Uterus (tissue), 4 donors: ENCODE results near the gene CDC42BPA. TPM values are rescaled to one million over a fixed set of nuclear protein-coding genes. Genes with fewer than 3 reads are reported as not detected.

Source experiments
- DNase-seq, 2 donors: peaks; one replicate each; pipeline ENCODE4 v3.0.0-alpha.2; 2019 to 2020
- H3K27ac ChIP-seq, 2 donors: fragments of 200-600 bp; sonication (generic); 1 replicate in 1 of 2; 2 replicates in 1 of 2; pipeline ENCODE4 v1.5.1; 2016 to 2018
- H3K27me3 ChIP-seq, 2 donors: fragments of 200-600 bp; sonication (generic); one replicate each; pipeline ENCODE4 v1.5.1; 2018 to 2019; ENCODE audit warnings: control low read depth in 1 of 2
- H3K36me3 ChIP-seq, 2 donors: fragments of 200-600 bp; sonication (generic); one replicate each; pipeline ENCODE4 v1.5.1; 2019; ENCODE audit warnings: control low read depth in 1 of 2
- H3K4me1 ChIP-seq, 2 donors: fragments of 200-600 bp; sonication (generic); one replicate each; pipeline ENCODE4 v1.5.1; 2018 to 2019; ENCODE audit warnings: control low read depth in 1 of 2
- H3K4me3 ChIP-seq, 2 donors: fragments of 200-600 bp; sonication (generic); 1 replicate in 1 of 2; 2 replicates in 1 of 2; pipeline ENCODE4 v1.5.1; 2018 to 2019; ENCODE audit warnings: mild to moderate bottlenecking in 1 of 2
- H3K9me3 ChIP-seq, 2 donors: fragments of 200-600 bp; sonication (generic); one replicate each; pipeline ENCODE4 v1.5.1; 2019; ENCODE audit warnings: control low read depth in 1 of 2
- CTCF ChIP-seq, 4 experiments: fragments of 200-600 bp in 2 of 4; fragments of 450-650 bp in 2 of 4; sonication (generic) in 2 of 4; IDR thresholded peaks; one replicate each; pipeline ENCODE4 v1.5.1; 2016 to 2019; ENCODE audit warnings: antibody characterized with exemption in 4 of 4, mild to moderate bottlenecking in 2 of 4, moderate library complexity in 1 of 4
- POLR2A ChIP-seq, 2 donors: fragments of 450-650 bp; IDR thresholded peaks; one replicate each; pipeline ENCODE4 v1.6.1; 2016; ENCODE audit warnings: antibody characterized with exemption in 2 of 2, mild to moderate bottlenecking in 1 of 2, moderate library complexity in 1 of 2
- intact Hi-C: fragments of 100-400 bp; cut with DNase I; formaldehyde crosslinking; loops from one replicate; pipeline ENCODE4 v1.15.1; 2023; ENCODE audit warnings: low total_unique reads
- total RNA-seq, 4 donors: library from RNA; depleted of rRNA in 3 of 4; stranded (reverse); fragments of >200 nt in 3 of 4; gene quantifications; one replicate each; pipeline versions ENCODE4 v1.1.0 to v1.2.4, GENCODE V29; 2014 to 2023
- donor health status: DM: yes; HTN: yes; CAD: no.

CDC42BPA gene
- total RNA-seq, 4 donors from 2014 or later, result 32.9 to 116 (median 55.2) TPM

- no peak for DNase-seq
- Histone ChIP-seq H3K27ac (peak overlapping the region in 1 of 2 donors; percentile 7), H3K4me3 (no peak overlapping the region), H3K36me3 (no peaks in the 10 kb centered on the region), H3K4me1 (no peaks in the 10 kb centered on the region), H3K27me3 (no peaks in the 10 kb centered on the region), H3K9me3 (no peaks in the 10 kb centered on the region)
- no peak for TF ChIP-seq CTCF (IDR thresholded peaks at IDR 0.05)
- no peak for TF ChIP-seq POLR2A (IDR thresholded peaks at IDR 0.05)
- intact Hi-C loops, result no loop called here
Observed at GRCh38 chr1:227218870-227219573, 99.3 kb downstream of the CDC42BPA start.

- DNase-seq, result no peak
- Histone ChIP-seq H3K4me1 (no peaks in the 10 kb centered on the region), H3K27me3 (no peaks in the 10 kb centered on the region), H3K27ac (no peak overlapping the region), H3K9me3 (no peaks in the 10 kb centered on the region), H3K4me3 (no peak overlapping the region), H3K36me3 (no peaks in the 10 kb centered on the region)
- intact Hi-C loops, result no loop called here
- no peak for TF ChIP-seq CTCF (IDR thresholded peaks at IDR 0.05)
- TF ChIP-seq POLR2A (IDR thresholded peaks at IDR 0.05), result no peak
Observed at GRCh38 chr1:227215863-227216510, 102.3 kb downstream of the CDC42BPA start.

- no peaks in the 10 kb centered on the region for H3K9me3 ChIP-seq
- no peaks in the 10 kb centered on the region for H3K27me3 ChIP-seq
- TF ChIP-seq CTCF (IDR thresholded peaks at IDR 0.05), result no peak
- no peak for TF ChIP-seq POLR2A (IDR thresholded peaks at IDR 0.05)
- no peak for DNase-seq
- no peak overlapping the region for H3K4me3 ChIP-seq
- H3K4me1 ChIP-seq, result no peaks in the 10 kb centered on the region
- H3K27ac ChIP-seq, result no peak overlapping the region
- intact Hi-C loops, result no loop called here
- H3K36me3 ChIP-seq, result no peaks in the 10 kb centered on the region
Observed at GRCh38 chr1:227214207-227214606, 104.1 kb downstream of the CDC42BPA start.

GRCh38 chr1:227213426-227213825, 104.9 kb downstream of the CDC42BPA start:
- TF ChIP-seq POLR2A (IDR thresholded peaks at IDR 0.05) (no peak), CTCF (IDR thresholded peaks at IDR 0.05) (no peak)
- no peak overlapping the region for H3K27ac ChIP-seq
- no peak for DNase-seq
- H3K27me3 ChIP-seq, result no peaks in the 10 kb centered on the region
- H3K9me3 ChIP-seq, result no peaks in the 10 kb centered on the region
- no peak overlapping the region for H3K4me3 ChIP-seq
- intact Hi-C loops, result no loop called here
- no peaks in the 10 kb centered on the region for H3K4me1 ChIP-seq
- H3K36me3 ChIP-seq, result no peaks in the 10 kb centered on the region

GRCh38 chr1:227212164-227212563, 106.1 kb downstream of the CDC42BPA start:
- no peak for TF ChIP-seq POLR2A (IDR thresholded peaks at IDR 0.05)
- no peak for TF ChIP-seq CTCF (IDR thresholded peaks at IDR 0.05)
- H3K9me3 ChIP-seq, result no peaks in the 10 kb centered on the region
- no peaks in the 10 kb centered on the region for H3K36me3 ChIP-seq
- no peak overlapping the region for H3K4me3 ChIP-seq
- no peaks in the 10 kb centered on the region for H3K27me3 ChIP-seq
- no peak overlapping the region for H3K27ac ChIP-seq
- DNase-seq, result no peak
- intact Hi-C loops, result no loop called here
- H3K4me1 ChIP-seq, result no peaks in the 10 kb centered on the region
